H54 (cell line): Measurements from ENCODE around the gene EEFSEC.

ENCODE experiments used
- DNase-seq: peaks from one replicate; pipeline ENCODE4 v3.0.0; 2011; ENCODE audit warnings: low spot score, mixed read lengths; ENCODE audit not compliant: insufficient read length
- FAIRE-seq: peaks from 3 replicates; lab custom pipeline; 2011; peaks lifted over from hg19 to GRCh38; lab: Jason Lieb, UNC
- POLR2A ChIP-seq: IDR thresholded peaks from 2 replicates; pipeline ENCODE4 v1.6.1; 2011; ENCODE audit warnings: low read depth, mild to moderate bottlenecking, low read length

EEFSEC gene

DNA sequence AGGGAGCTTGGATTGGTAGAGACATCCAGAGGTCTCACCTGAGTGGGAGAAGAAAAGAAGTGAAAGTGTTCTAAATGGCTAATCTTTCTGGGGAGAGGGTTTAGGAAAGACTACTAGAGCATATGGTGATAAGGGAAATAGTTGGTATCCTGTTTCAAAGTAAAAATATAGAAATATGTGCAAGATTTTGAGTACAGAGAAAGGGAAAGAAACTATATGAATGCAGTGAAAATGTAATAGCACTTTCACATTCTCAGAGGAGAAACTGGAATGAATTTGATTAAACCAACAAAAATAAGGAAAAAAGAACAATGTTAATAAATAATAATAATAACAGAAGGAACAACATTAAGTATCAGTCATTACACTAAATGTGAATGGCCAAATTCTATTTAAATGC, 194.0 kb downstream of the EEFSEC start:
- FAIRE-seq (no peak), DNase-seq (no peak)

DNA sequence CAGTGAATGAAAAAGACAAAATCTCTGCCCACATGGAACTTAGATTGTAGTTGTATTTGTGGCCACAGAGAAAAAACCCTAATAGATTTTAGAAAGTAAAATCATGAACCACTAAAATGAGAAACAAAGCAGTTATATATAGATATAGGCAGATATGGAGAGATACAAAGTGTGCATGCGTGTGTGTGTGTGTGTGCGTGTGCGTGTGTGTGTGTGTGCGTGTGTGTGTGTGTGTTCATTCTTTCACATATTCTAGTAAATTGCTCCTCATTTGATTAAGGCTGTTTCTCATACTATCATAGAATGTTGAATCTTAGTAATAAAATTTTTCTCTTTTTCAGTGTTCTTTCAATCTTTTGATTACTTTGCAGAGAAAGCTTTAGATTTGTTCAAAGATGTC, 194.8 kb downstream of the EEFSEC start:
- TF ChIP-seq POLR2A: no peak
- FAIRE-seq (no peak), DNase-seq (no peak)

More for the DNA sequence above, 194.0 kb downstream of the EEFSEC start:
- no peak for TF ChIP-seq POLR2A

DNA sequence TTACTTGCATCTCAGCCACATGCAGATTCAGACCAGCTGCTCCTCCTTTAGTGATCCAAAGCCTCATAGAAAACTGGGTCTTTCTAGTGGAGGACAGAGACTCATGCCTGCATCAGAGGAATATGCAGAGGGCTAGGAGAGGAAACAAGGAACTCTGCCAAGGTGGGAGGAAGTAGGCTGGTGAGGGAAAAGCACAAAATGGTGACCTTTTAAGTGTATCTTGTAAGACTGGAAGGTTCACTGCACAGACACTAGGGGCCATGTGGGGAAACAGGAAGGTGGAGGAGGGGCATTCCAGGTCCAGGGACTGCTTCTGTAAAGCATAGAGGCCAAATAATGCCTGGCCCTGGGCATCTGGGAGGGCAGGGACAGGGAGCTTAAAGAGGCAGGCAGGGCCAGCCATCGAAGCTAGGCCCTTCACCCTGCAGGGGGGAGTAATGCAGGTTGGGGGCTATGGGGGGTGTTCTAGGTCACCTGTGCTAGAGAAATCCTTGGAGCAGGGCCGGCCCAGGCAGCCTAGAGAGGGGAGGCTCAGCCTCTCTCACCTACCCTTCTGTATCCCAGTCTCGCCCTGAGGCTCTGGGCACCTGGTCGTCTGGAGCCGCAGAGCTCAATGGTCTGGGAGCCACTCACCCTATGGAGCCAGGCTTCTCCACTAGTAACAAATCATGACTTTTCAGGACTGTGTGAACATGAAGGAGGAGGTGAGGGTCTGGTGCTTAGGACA, 195.7 kb downstream of the EEFSEC start:
- no peak for TF ChIP-seq POLR2A
- FAIRE-seq: no peak
- DNase-seq: no peak

DNA sequence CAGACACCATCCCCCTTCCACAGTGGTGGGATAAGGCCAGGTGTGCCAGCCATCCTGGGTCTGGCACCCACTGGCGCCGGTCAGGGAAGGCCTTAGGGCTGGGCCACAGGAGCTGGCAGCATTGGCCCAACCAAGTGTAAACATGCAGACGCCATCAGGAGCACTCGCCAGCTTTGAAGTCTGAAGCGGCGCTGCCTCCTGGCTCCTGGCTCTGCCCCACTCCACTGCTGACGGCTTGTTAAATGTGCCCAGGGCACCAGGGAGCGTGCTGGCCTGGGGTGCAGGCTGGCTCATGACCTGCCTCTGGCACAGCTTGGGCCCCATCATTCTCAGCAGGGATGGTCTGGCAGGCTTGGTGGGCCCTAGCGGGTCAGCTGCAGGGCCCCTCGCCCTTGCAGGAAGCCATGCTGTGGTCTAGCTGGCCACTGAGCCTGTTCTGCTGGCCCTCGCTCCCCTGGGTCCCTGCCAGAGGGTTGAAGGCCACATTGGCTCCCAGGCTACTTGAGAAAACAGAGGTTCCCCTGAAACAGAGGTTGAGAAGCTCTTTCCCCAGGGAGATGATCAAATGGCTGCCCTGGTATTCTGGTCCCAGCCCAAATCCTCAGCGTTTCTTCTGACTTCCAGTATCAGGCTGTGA, 196.8 kb downstream of the EEFSEC start:
- TF ChIP-seq POLR2A: no peak
- FAIRE-seq (no peak), DNase-seq (no peak)

DNA sequence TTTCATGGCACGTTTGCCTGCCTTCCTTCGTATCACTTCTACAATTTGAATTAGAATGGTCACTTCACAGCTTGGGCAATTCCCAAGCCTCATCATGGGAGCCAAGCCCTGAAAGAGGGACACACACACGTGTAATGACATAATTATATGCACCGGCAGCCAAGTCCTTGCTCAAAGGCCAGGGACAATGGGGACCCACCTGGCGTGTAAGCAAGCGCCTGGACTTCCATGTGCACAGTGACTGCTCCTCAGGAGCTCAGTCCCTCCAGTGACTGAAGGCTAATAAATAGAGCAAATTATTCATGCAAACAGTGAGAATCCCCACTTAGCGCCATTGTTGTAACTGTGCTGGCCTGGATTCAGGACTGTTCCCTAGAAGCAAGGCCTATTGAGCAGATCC, 198.3 kb downstream of the EEFSEC start:
- no peak for TF ChIP-seq POLR2A
- FAIRE-seq (no peak), DNase-seq (no peak)

DNA sequence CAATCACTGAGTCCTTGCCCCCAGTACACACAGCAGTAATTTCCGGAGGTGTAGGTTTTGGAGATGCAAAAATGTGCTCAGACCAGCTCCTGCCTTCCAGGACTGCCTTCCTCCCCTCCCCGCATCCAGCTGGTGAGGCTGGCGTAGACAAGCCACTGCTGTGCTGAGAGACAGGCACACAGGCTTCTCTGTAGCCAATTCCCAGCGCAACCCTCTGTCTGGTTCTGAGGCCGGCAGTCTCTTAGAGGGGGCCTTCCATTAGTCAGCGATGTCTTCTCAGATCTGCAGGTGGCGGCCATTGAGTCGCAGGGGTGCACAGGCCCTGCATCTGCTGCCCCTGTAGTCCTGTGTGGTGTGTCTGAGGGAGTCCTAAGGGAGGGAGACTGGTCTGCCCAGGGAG, 199.0 kb downstream of the EEFSEC start:
- no peak for TF ChIP-seq POLR2A
- DNase-seq: no peak
- no peak for FAIRE-seq

DNA sequence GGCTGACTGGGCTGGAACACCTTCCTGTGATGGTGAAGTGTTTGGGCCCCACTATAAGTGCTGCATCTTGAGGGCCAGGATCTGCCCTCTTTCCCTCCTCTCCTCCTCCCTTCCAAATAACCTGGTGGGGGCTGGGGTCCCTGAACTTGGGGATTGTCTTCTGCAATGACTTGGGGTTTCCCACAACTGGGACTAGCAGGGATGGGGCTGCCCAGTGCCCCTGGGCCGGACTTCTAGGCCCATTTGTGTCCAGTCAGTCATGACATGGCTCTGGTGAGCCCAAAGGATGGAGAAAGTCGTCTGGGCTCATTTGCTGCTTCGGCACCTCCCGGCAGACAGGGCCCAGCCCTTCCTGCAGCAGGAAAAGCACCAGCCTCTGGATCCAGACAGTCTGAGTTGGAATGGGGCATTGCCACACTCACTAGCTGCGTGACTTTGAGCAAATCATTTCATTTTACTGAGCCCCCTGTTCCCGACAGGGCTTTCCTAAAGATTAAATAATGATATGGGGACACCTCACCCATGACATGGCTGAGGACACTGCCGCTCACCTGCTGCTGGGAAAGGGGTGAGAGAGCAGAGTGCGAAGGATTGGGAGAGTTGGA, 200.2 kb downstream of the EEFSEC start:
- TF ChIP-seq POLR2A: no peak
- FAIRE-seq: no peak
- no peak for DNase-seq

DNA sequence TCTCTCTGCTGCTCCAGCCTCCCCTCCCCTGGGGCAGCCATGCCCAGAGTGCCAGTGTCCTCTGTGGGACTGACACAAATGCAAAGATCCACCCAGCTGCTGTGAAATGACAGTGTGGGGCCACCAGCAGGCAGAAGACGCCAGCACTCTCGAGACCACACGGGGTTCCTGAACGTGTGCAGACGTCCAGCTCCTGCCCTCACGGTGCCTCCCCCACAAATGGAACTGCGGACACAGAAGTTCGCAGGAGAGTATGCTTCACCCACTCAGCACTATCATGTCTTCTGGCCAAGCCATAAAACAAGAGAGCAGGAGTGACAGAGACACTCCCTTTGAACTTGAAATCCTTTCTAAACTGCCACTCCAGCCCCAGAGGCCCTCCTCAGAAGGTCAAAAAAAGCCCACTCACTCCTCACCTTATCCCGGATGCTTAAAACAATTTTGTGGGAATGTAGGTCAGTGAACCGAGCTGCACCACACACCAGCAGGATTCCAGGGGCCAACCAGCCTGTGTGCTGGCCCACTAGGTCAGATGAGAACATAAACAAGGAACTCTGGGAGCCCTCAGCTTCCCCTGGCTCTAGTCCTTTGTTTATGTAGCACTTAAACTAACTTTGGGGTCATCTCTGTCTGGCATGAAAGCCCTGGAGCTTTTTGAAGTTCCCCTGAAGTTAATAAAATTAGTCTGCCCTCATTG, 200.9 kb downstream of the EEFSEC start:
- DNase-seq: no peak
- no peak for FAIRE-seq
- no peak for TF ChIP-seq POLR2A

DNA sequence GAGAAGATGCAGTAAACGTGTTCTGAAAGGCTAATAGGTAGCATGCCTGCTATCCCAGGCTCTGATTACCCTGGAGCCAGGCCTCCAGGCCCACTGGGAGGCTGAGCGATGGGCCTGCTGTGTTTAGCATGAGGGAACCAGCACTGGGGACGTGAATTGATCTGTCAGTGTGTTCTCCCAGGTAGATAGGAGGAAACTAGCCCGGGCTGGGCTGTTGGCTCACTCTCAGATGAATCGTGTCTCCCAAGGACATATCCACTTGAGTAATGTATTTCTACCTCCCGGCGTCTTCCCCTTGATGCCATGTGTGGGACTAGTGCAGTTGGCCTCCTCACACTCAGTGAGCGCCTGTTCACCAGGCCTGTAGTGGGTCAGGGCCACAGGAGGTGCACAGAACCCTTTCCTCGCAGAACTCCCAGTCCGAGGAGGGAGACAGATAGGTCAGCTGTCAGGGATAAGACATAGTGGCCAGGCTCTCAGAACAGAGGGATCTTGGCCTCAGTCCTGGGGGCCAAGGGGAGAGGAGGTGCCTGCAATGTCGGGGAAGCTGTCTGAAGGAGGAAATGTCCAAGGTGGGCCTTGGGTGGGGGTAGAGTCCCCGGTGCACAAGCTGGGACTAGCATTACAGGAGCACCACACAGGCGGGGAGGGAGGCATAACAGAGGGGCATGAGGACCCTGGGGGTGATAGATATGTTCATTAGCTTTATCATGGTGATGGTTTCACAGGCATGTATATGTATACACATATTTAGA, 201.7 kb downstream of the EEFSEC start:
- DNase-seq (no peak), FAIRE-seq (no peak)
- no peak for TF ChIP-seq POLR2A

DNA sequence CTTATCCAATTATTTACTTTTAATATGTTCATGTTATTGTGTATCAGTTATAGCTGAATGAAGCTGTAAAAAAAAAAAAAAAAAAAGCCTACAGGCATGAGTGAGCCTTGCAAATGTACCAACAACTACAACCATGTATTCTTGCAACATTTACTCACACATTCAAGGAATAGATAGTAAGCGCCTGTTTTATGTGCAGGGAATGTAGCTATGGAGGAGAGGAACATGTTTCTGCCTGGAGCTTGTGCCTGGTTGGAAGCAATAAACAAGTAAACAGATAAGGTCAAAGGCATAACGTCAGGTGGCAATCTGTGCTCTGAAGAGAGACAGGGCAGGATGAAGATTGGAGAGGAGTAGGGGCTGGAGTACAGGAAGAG, 202.2 kb downstream of the EEFSEC start:
- FAIRE-seq: no peak
- TF ChIP-seq POLR2A: no peak
- no peak for DNase-seq

DNA sequence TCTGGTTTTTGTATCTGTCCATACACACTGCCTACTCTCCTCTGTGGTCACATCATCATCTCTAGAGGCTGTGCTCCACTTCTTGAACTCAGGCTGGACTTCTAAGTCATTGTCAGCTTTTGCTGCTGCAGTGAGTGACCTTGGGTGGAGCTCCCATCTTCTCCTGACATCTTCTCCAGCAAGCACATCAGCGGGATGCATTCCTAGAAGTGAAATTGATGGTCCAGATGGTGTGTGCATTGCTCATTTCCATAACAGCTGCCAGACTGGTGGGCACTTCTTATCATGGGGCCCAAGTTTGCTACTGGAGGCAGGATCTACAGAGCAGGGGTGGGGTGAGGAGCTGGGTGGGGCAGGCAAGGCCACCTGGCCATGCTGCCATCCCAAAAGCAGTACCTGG, 203.5 kb downstream of the EEFSEC start:
- TF ChIP-seq POLR2A: no peak
- DNase-seq: no peak
- FAIRE-seq: no peak

DNA sequence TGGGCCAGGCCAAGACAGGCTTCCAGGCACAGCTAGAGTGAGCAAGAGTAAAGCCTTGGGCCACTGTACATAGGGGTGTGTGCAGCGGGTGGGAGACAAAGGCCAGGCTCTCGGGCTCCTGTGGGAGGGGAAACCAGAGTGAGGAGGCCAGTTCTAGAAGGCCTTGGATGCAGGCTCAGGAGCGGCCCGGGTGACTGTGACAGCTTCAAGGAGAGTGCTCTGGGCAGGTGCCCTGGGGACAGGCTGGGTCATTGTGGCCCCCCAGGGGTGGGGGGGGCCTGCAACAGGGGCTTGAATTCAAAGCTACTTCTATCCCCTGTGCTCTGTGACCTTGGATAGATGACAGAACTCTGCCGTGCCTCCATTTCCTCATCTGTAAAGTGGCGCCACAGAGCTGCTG, 204.3 kb downstream of the EEFSEC start:
- TF ChIP-seq POLR2A: no peak
- no peak for FAIRE-seq
- no peak for DNase-seq

DNA sequence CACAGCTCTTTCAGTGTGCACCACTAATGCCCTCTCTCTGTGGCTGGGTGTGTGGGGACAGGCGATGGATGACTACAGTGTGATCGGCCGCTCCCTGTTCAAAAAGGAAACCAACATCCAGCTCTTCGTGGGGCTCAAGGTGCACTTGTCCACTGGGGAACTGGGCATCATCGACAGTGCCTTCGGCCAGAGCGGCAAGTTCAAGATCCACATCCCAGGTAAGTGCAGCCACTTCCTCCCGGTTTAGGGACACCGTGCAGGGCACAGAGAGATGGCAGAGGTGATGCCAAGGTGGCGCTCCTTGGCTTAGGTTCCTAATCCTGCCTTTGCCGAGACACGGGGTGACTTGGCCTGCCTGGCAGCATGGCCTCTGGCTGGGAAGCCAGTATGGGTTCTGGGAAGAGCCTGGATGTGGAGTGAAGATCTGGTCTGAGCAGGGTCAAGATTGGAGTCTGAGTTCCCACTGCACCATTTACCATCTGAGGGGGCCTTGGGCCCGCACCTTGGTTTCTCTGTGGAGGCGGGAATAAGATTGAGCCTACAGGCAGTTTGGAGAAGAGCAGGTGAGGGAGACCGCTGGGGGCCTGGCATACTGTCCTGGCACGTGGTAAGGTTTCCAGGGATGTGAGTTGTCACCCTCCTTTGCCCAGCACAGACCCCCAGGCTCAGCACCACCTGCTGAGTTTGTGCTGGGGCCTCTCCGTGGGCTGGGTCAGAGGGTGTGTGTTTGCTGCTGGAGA, 205.0 kb downstream of the EEFSEC start:
- no peak for DNase-seq
- FAIRE-seq: no peak
- no peak for TF ChIP-seq POLR2A
